GM12878 (cell line): Measurements from ENCODE around the gene ZNF350. TPM values are rescaled to one million over a fixed set of nuclear protein-coding genes. Genes with fewer than 3 reads are reported as not detected.

ENCODE experiments used
- BCLAF1 ChIP-seq: fragments of 450-650 bp; IDR thresholded peaks from 2 replicates; pipeline ENCODE4 v1.6.1; 2017; ENCODE audit warnings: antibody characterized with exemption, mild to moderate bottlenecking, moderate library complexity
- CHD2 ChIP-seq: IDR thresholded peaks from 2 replicates; pipeline ENCODE4 v1.6.1; 2011; ENCODE audit warnings: low read depth, low read length, improper control_type of control experiment, borderline replicate concordance
- FOXK2 ChIP-seq: fragments of 450-650 bp; IDR thresholded peaks from 2 replicates; pipeline ENCODE4 v1.6.1; 2017; ENCODE audit warnings: mild to moderate bottlenecking, moderate library complexity
- IRF4 ChIP-seq: IDR thresholded peaks from 2 replicates; pipeline ENCODE4 v1.6.1; 2011; ENCODE audit warnings: low read depth, low read length
- IRF5 ChIP-seq: fragments of 450-650 bp; IDR thresholded peaks from 2 replicates; pipeline ENCODE4 v1.6.1; 2017; ENCODE audit warnings: borderline replicate concordance
- JUND ChIP-seq: IDR thresholded peaks from 2 replicates; pipeline ENCODE4 v1.6.1; 2012; ENCODE audit warnings: low read depth, mild to moderate bottlenecking, low read length, improper control_type of control experiment, moderate library complexity
- KLF5 ChIP-seq: fragments of 450-650 bp; IDR thresholded peaks from 2 replicates; pipeline ENCODE4 v1.6.1; 2014; ENCODE audit warnings: mild to moderate bottlenecking; ENCODE audit not compliant: partially characterized antibody
- MXI1 ChIP-seq: fragments of 150-350 bp; IDR thresholded peaks from 2 replicates; pipeline ENCODE4 v1.6.1; 2011; ENCODE audit warnings: low read depth, mild to moderate bottlenecking, inconsistent platforms, low read length, improper control_type of control experiment
- NFIC ChIP-seq: IDR thresholded peaks from 2 replicates; pipeline ENCODE4 v1.6.1; 2012; ENCODE audit warnings: low read depth, mild to moderate bottlenecking, inconsistent platforms, low read length, moderate library complexity
- NRF1 ChIP-seq: conservative IDR thresholded peaks from 2 replicates; pipeline ENCODE4 v1.6.1; 2011; ENCODE audit warnings: mild to moderate bottlenecking, low read depth, low read length, improper control_type of control experiment
- PAX8 ChIP-seq: fragments of 450-650 bp; IDR thresholded peaks from 2 replicates; pipeline ENCODE4 v1.6.1; 2017; ENCODE audit warnings: mild to moderate bottlenecking, moderate library complexity
- PML ChIP-seq: IDR thresholded peaks from 2 replicates; pipeline ENCODE4 v1.6.1; 2012; ENCODE audit warnings: low read length, inconsistent platforms
- POLR2AphosphoS5 ChIP-seq: IDR thresholded peaks from 2 replicates; pipeline ENCODE4 v1.6.1; 2011; ENCODE audit warnings: mild to moderate bottlenecking, low read length, inconsistent platforms
- SIN3A ChIP-seq: IDR thresholded peaks from 2 replicates; pipeline ENCODE4 v1.6.1; 2012; ENCODE audit warnings: low read depth, low read length, improper control_type of control experiment
- SMC3 ChIP-seq: IDR thresholded peaks from 2 replicates; pipeline ENCODE4 v1.6.1; 2011; ENCODE audit warnings: low read length, improper control_type of control experiment, borderline replicate concordance
- TBL1XR1 ChIP-seq: IDR thresholded peaks from 2 replicates; pipeline ENCODE4 v1.6.1; 2012; ENCODE audit warnings: low read depth, low read length, improper control_type of control experiment
- USF1 ChIP-seq: IDR thresholded peaks from 2 replicates; pipeline ENCODE4 v1.6.1; 2011; ENCODE audit warnings: borderline replicate concordance, low read depth, mild to moderate bottlenecking, moderate library complexity, mixed read lengths, low read length; ENCODE audit not compliant: insufficient read depth; ENCODE audit errors: extremely low read length
- WRNIP1 ChIP-seq: IDR thresholded peaks from 2 replicates; pipeline ENCODE4 v1.6.1; 2011; ENCODE audit warnings: low read depth, low read length, improper control_type of control experiment, borderline replicate concordance
- YBX1 ChIP-seq: fragments of 450-650 bp; IDR thresholded peaks from 2 replicates; pipeline ENCODE4 v1.6.1; 2016; ENCODE audit warnings: antibody characterized with exemption
- ZBED1 ChIP-seq: IDR thresholded peaks from 2 replicates; pipeline ENCODE4 v1.6.1; 2016; ENCODE audit warnings: borderline replicate concordance
- ZBTB40 ChIP-seq: fragments of 450-650 bp; IDR thresholded peaks from 2 replicates; pipeline ENCODE4 v1.6.1; 2016; ENCODE audit warnings: mild to moderate bottlenecking, moderate library complexity, borderline replicate concordance
- polyA plus RNA-seq, 11 experiments: library from polyadenylated mRNA; depleted of rRNA in 4 of 11; unstranded in 6 of 11; stranded (reverse) in 5 of 11; fragments of >200 nt; fragmentation: Nextera tagmentation in 4 of 11; fragmentation: Illumina TruSeq in 1 of 11; extraction: Ambion mirVana in 4 of 11; extraction: Trizol in 1 of 11; gene quantifications; 1 replicate in 1 of 11; 2 replicates in 10 of 11; pipeline versions ENCODE4 v1.2.1 to v1.2.3, GENCODE V29; 2011 to 2016; ENCODE audit warnings: inconsistent platforms in 2 of 11, missing spikeins in 2 of 11, low read depth in 1 of 11
- total RNA-seq, 4 experiments: library from RNA; depleted of rRNA in 3 of 4; stranded (reverse); fragments of >200 nt in 3 of 4; fragmentation: Illumina TruSeq in 1 of 4; extraction: Trizol in 1 of 4; gene quantifications; 2 replicates each; pipeline versions ENCODE4 v1.2.1 to v1.2.3, GENCODE V29; 2013 to 2021

ZNF350 gene
- total and polyA plus RNA-seq, 10 of the 15 experiments (the other 5 are each of a cell fraction or from before 2014, with no cell fraction given), result 6.4 to 11.8 (median 10.0) TPM

GRCh38 chr19:51986309-51987291 lies at the start of gene ZNF350 (continued):
- TF ChIP-seq BCLAF1, result no peak
- TF ChIP-seq POLR2AphosphoS5, result peak; percentile 83
- 0 out of 2 replicates have a peak, but pooled peaks have one; percentile 24 for TF ChIP-seq WRNIP1
- TF ChIP-seq JUND, result no peak
- peak; percentile 81 for TF ChIP-seq FOXK2
- TF ChIP-seq YBX1, result no peak
- no peak for TF ChIP-seq IRF4
- no peak; the same call in 1 of the 2 replicates for TF ChIP-seq ZBTB40
- TF ChIP-seq ZBED1, result no peak
- TF ChIP-seq TBL1XR1, result peak; percentile 41; the same call in 1 of the 2 replicates
- no peak for TF ChIP-seq NRF1
- TF ChIP-seq CHD2, result peak; percentile 65
- no peak for TF ChIP-seq NFIC
- peak; percentile 76; the same call in 1 of the 2 replicates for TF ChIP-seq MXI1
- TF ChIP-seq IRF5, result no peak
- TF ChIP-seq USF1, result no peak
- peak; percentile 83 for TF ChIP-seq PML
- TF ChIP-seq KLF5, result peak; percentile 55
- peak; percentile 85; the same call in 1 of the 2 replicates for TF ChIP-seq SIN3A
- TF ChIP-seq SMC3, result no peak
- no peak for TF ChIP-seq PAX8
